HG03520 (cell line): ENCODE results near the gene KLHL3.
"Not testable (repeated sequence)": the region's sequence is repeated elsewhere in the genome, so short reads cannot be mapped to it uniquely, and the experiment has no call there.

Experiments
- ATAC-seq: cut with Tn5 transposase; IDR thresholded peaks from one replicate; pipeline ENCODE4 v1.9.1; 2021; ENCODE audit warnings: mild to moderate bottlenecking, moderate library complexity; ENCODE audit not compliant: unreplicated experiment

The KLHL3 gene, protein sequence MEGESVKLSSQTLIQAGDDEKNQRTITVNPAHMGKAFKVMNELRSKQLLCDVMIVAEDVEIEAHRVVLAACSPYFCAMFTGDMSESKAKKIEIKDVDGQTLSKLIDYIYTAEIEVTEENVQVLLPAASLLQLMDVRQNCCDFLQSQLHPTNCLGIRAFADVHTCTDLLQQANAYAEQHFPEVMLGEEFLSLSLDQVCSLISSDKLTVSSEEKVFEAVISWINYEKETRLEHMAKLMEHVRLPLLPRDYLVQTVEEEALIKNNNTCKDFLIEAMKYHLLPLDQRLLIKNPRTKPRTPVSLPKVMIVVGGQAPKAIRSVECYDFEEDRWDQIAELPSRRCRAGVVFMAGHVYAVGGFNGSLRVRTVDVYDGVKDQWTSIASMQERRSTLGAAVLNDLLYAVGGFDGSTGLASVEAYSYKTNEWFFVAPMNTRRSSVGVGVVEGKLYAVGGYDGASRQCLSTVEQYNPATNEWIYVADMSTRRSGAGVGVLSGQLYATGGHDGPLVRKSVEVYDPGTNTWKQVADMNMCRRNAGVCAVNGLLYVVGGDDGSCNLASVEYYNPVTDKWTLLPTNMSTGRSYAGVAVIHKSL

GRCh38 chr5:137735555-137736284, at the start of gene KLHL3:
Gene KLHL3, minus strand, starts transcription at chr5:137736089. Its CDS starts 443 bp downstream, at chr5:137735646.
- ATAC-seq = peak; percentile 44

- no peak for ATAC-seq
These were observed 47.2 kb upstream of the KLHL3 start for GRCh38 chr5:137782984-137783536.

- no peak for ATAC-seq
These were observed 46.2 kb upstream of the KLHL3 start for GRCh38 chr5:137782055-137782454.

GRCh38 chr5:137778772-137779564, 43.1 kb upstream of the KLHL3 start:
- ATAC-seq = no peak

- not testable (repeated sequence) for ATAC-seq
These were observed 32.0 kb upstream of the KLHL3 start for GRCh38 chr5:137767937-137768336.

DNA sequence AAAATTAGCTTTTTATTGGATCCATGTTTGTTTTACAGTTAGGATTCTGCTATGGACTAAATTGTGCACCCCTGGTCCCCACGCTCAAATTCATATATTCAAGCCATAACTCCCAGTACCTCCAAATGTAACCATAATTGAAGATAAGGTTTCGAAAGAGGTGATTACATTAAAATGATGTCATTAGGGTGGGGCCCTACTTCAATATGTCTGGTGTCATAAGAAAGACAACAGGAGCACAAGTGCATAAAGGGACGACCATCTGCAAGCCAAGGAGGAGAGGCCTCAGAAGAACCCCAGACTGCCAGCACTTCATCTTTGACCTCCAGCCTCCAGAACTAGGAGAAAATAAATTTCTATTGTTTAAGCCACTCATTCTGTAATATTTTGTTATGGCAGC, 25.7 kb upstream of the KLHL3 start:
- no peak for ATAC-seq

- no peak for ATAC-seq
These were observed 25.0 kb upstream of the KLHL3 start for GRCh38 chr5:137760719-137761516.

DNA sequence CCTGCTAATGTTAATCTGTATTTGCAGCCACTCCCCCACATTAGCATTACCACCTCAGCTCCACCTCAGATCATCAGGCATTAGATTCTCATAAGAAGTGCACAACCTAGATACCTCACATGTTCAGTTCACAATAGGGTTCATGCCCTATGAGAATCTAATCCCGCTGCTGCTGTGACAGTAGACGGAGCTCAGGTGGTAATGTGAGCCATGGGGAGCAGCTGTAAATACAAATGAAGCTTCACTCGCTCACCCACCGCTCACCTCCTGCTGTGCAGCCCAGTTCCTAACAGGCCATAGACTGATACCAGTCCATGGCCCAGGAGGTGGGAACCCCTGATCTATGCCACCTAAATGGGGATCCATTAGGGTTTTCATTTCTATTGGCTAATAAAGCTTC, 24.4 kb upstream of the KLHL3 start:
- no peak for ATAC-seq

GRCh38 chr5:137758715-137759306, 22.9 kb upstream of the KLHL3 start:
- peak; percentile 46 for ATAC-seq

GRCh38 chr5:137758121-137758520, 22.2 kb upstream of the KLHL3 start:
- ATAC-seq = no peak

DNA sequence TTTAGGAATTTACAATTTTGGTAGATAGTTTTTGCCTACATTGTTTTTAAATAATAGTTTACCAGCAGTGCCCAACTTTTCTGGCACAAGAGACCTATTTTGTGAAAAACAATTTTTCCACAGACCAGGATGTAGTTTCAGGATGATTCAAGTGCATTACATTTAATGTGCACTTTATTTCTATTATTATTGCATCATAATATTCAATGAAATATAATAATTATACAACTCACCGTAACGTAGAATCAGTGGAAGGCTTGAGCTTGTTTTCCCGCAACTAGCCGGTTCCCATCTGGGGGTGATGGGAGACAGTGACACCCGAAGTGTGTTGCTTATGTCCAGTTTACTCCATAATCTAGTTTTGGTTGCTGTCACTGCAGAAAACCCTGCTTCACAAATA, 21.7 kb upstream of the KLHL3 start:
- ATAC-seq = no peak

- peak; percentile 9 for ATAC-seq
These were observed 19.3 kb upstream of the KLHL3 start for GRCh38 chr5:137754961-137755762.

DNA sequence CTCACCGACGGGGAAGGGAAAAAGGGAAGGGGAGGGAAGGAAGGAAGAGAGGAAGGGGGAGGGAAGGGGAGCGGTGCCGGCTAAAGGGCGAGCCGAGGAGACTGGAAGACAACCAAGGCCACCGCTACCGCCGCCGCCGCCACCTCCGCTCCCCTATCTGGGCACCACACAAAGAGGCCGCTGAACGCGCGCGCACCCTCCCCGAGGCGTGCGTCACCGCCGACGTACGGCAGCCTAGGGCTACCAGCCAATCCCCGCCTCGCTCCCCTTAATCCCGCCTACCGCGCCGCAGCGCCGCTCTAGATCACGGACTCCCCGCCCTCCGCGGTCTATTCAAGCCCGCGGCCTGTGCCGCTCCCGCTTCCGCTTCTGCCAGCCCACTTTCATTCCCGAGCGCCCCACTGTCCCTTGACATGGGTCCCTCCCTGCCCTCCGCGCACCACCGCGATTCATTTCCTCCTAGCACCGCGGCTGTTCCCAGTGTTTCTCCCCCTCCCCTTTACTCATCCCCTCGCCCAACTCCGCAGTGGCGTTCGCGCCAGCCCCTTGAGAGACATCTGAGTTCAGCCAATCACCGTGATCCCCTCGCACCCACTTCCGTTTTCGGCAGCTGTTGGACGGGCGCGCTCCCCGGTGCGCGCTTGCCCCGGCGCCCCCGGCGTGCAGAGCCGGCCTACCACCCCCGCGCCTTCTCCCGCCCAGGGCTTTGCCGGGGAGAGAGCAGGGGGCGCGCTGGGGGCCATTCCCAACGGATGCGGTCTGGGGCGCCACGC, 18.5 kb upstream of the KLHL3 start, which contains the start of gene HNRNPA0:
HNRNPA0 (minus strand) TSS at position 176 of the 773 bp plus-strand sequence. CDS start 297 bp downstream, outside the sequence.
- peak; percentile 66 for ATAC-seq

- ATAC-seq = peak; percentile 1
These were observed 17.9 kb upstream of the KLHL3 start for GRCh38 chr5:137753691-137754187.

GRCh38 chr5:137752905-137753690, 17.2 kb upstream of the KLHL3 start:
- ATAC-seq = no peak

GRCh38 chr5:137751869-137752491, 16.1 kb upstream of the KLHL3 start:
- ATAC-seq = no peak
